Measurements from ENCODE around the gene CCNF.

GRCh38 chr16:2486645-2487516, 57.6 kb downstream of the CCNF start:
- TF ChIP-seq POLR2A (IDR thresholded peaks at IDR 0.05) (no peak), CTCF (IDR thresholded peaks at IDR 0.05) (peak in 5 of 6 experiments; percentile 29 to 51 (median 45))

All from Peyer's patch (tissue), 4 donors.